Activated CD4-positive, alpha-beta T cell treated with anti-CD3 and anti-CD28 coated beads for 36 hours (primary cell): ENCODE measurements around the gene SLC11A1. TPM values are rescaled to one million over a fixed set of nuclear protein-coding genes. Genes with fewer than 3 reads are reported as not detected.
A peak's percentile ranks its signal among the peaks of the same experiment; 100 is the strongest.

Experiments used
- ATAC-seq: fragments of 200-7000 bp; cut with Tn5 transposase; one replicate; pipeline ENCODE4 v1.10.0; 2021; ENCODE audit warnings: mild to moderate bottlenecking, moderate library complexity
- CTCF ChIA-PET: fragments of 350-600 bp; sonication (Branson Sonifier 250); formaldehyde crosslinking; loops from one replicate; lab custom pipeline; 2021; ENCODE audit warnings: antibody characterized with exemption; lab: Charles Lee
- POLR2A ChIA-PET: fragments of 350-600 bp; sonication (Branson Sonifier 250); formaldehyde crosslinking; loops from one replicate; lab custom pipeline; 2021; ENCODE audit warnings: antibody characterized with exemption, inconsistent platforms; lab: Charles Lee
- DNase-seq: peaks from one replicate; pipeline ENCODE4 v3.0.0-alpha.2; 2020
- H3K27ac Mint-ChIP-seq: one replicate; pipeline ENCODE4 v1.8.0; 2021; ENCODE audit warnings: mixed read lengths
- H3K27me3 Mint-ChIP-seq: one replicate; pipeline ENCODE4 v1.8.0; 2021; ENCODE audit warnings: mixed read lengths
- H3K36me3 Mint-ChIP-seq: one replicate; pipeline ENCODE4 v1.8.0; 2021; ENCODE audit warnings: low read depth, mixed read lengths
- H3K4me1 Mint-ChIP-seq: one replicate; pipeline ENCODE4 v1.8.0; 2021; ENCODE audit warnings: mixed read lengths
- H3K4me3 Mint-ChIP-seq: one replicate; pipeline ENCODE4 v1.8.0; 2021; ENCODE audit warnings: mild to moderate bottlenecking, moderate library complexity, mixed read lengths
- H3K9me3 Mint-ChIP-seq: one replicate; pipeline ENCODE4 v1.8.0; 2021; ENCODE audit warnings: low read depth, mixed read lengths
- intact Hi-C, 2 experiments: fragments of 100-400 bp; cut with DNase I in 1 of 2; cut with micrococcal nuclease in 1 of 2; formaldehyde crosslinking; loops; one replicate each; pipeline versions ENCODE4 v1.14.2 to v1.15.1; 2022 to 2024; cut with DNase I, micrococcal nuclease
- total RNA-seq, 2 experiments: library from RNA; stranded (reverse); gene quantifications; one replicate each; pipeline ENCODE4 v1.2.3, GENCODE V29; 2021

SLC11A1 gene
- total RNA-seq, 2 experiments from 2014 or later: 0.05 to 0.09 TPM

- POLR2A ChIA-PET: interaction anchor here (1.1 kb wide), 1 partner anchor 114 kb away, joined by 5 read pairs; no protein-coding TSS in a partner anchor
- ATAC-seq (no peak), DNase-seq (peak; percentile 57)
- no peaks in the 10 kb centered on the region for H3K9me3 Mint-ChIP-seq
- CTCF ChIA-PET: interaction anchor here (1.2 to 1.4 kb wide), 2 partner anchors 11 to 248 kb away, joined by 3 to 4 read pairs; no protein-coding TSS in a partner anchor
- H3K27ac Mint-ChIP-seq: peak overlapping the region; percentile 86
- intact Hi-C loops: loop anchor here in 1 of 2 experiments (10.0 kb wide), 1 partner anchor 1144 kb away; the partner anchor contains the start of genes CHPF and TMEM198
- peak overlapping the region; percentile 85 for H3K4me3 Mint-ChIP-seq
- peaks cover 6% of the 10 kb centered on the region for H3K27me3 Mint-ChIP-seq
- H3K4me1 Mint-ChIP-seq: peaks cover 37% of the 10 kb centered on the region
- H3K36me3 Mint-ChIP-seq: peaks cover 16% of the 10 kb centered on the region
These were observed 18.3 kb downstream of the SLC11A1 start for GRCh38 chr2:218400167-218400929.

GRCh38 chr2:218400930-218401881 lies 19.1 kb downstream of the SLC11A1 start:
- Mint-ChIP-seq H3K36me3 (peaks cover 19% of the 10 kb centered on the region), H3K9me3 (no peaks in the 10 kb centered on the region), H3K27ac (no peak overlapping the region), H3K27me3 (peaks cover 6% of the 10 kb centered on the region), H3K4me3 (peak overlapping the region; percentile 85), H3K4me1 (peaks cover 41% of the 10 kb centered on the region)
- no peak for ATAC-seq
- no peak for DNase-seq
- ChIA-PET POLR2A (interaction anchor here (0.6 kb wide), 1 partner anchor 455 kb away, joined by 3 read pairs; no protein-coding TSS in a partner anchor), CTCF (interaction anchor here (0.9 to 1.4 kb wide), 2 partner anchors 247 to 600 kb away, joined by 3 to 4 read pairs; no protein-coding TSS in a partner anchor)
- intact Hi-C loops: loop anchor here in 1 of 2 experiments (10.0 kb wide), 1 partner anchor 1144 kb away; the partner anchor contains the start of genes CHPF and TMEM198

GRCh38 chr2:218401890-218402289 lies 19.8 kb downstream of the SLC11A1 start:
- no peak for ATAC-seq

GRCh38 chr2:218402491-218402901 lies 20.4 kb downstream of the SLC11A1 start:
- H3K27ac Mint-ChIP-seq: no peak overlapping the region
- ATAC-seq (no peak), DNase-seq (no peak)
- H3K27me3 Mint-ChIP-seq: peaks cover 5% of the 10 kb centered on the region
- H3K4me1 Mint-ChIP-seq: peaks cover 39% of the 10 kb centered on the region
- POLR2A ChIA-PET: no interaction called here
- intact Hi-C loops: loop anchor here in 1 of 2 experiments (10.0 kb wide), 1 partner anchor 1142 kb away; the partner anchor contains the start of genes CHPF and TMEM198
- H3K9me3 Mint-ChIP-seq: no peaks in the 10 kb centered on the region
- H3K36me3 Mint-ChIP-seq: peaks cover 19% of the 10 kb centered on the region
- no peak overlapping the region for H3K4me3 Mint-ChIP-seq
- CTCF ChIA-PET: no interaction called here

More at GRCh38 chr2:218401890-218402289, 19.8 kb downstream of the SLC11A1 start:
- intact Hi-C loops: loop anchor here in 1 of 2 experiments (10.0 kb wide), 1 partner anchor 1143 kb away; the partner anchor contains the start of genes CHPF and TMEM198
- ChIA-PET CTCF (interaction anchor here (0.9 kb wide), 1 partner anchor 600 kb away, joined by 3 read pairs; no protein-coding TSS in a partner anchor), POLR2A (interaction anchor here (0.6 kb wide), 1 partner anchor 454 kb away, joined by 3 read pairs; no protein-coding TSS in a partner anchor)
- Mint-ChIP-seq H3K27me3 (peaks cover 5% of the 10 kb centered on the region), H3K4me1 (peaks cover 40% of the 10 kb centered on the region), H3K9me3 (no peaks in the 10 kb centered on the region), H3K36me3 (peaks cover 19% of the 10 kb centered on the region), H3K4me3 (peak overlapping the region; percentile 85), H3K27ac (no peak overlapping the region)
- no peak for DNase-seq

- CTCF ChIA-PET: interaction anchor here (0.8 kb wide), 1 partner anchor 859 kb away, joined by 3 read pairs; no protein-coding TSS in a partner anchor
These were observed 20.9 kb downstream of the SLC11A1 start for GRCh38 chr2:218402911-218403411.

GRCh38 chr2:218403810-218404209 lies 21.7 kb downstream of the SLC11A1 start:
- no peak overlapping the region for H3K27ac Mint-ChIP-seq
- no peak for DNase-seq
- no peak for ATAC-seq
- H3K4me1 Mint-ChIP-seq: peaks cover 40% of the 10 kb centered on the region
- POLR2A ChIA-PET: interaction anchor here (1.1 kb wide), 1 partner anchor 113 kb away, joined by 4 read pairs; no protein-coding TSS in a partner anchor
- H3K9me3 Mint-ChIP-seq: no peaks in the 10 kb centered on the region
- CTCF ChIA-PET: interaction anchor here (0.6 to 1.0 kb wide), 3 partner anchors 9 to 858 kb away, joined by 3 to 7 read pairs (median 3); no protein-coding TSS in a partner anchor
- no peak overlapping the region for H3K4me3 Mint-ChIP-seq
- peaks cover 19% of the 10 kb centered on the region for H3K36me3 Mint-ChIP-seq
- intact Hi-C loops: loop anchor here in 1 of 2 experiments (10.0 kb wide), 1 partner anchor 1141 kb away; the partner anchor contains the start of genes CHPF and TMEM198
- peaks cover 5% of the 10 kb centered on the region for H3K27me3 Mint-ChIP-seq

More at GRCh38 chr2:218402911-218403411, 20.9 kb downstream of the SLC11A1 start:
- DNase-seq (no peak), ATAC-seq (no peak)
- POLR2A ChIA-PET: no interaction called here
- peaks cover 19% of the 10 kb centered on the region for H3K36me3 Mint-ChIP-seq
- H3K27ac Mint-ChIP-seq: no peak overlapping the region
- intact Hi-C loops: loop anchor here in 1 of 2 experiments (10.0 kb wide), 1 partner anchor 1142 kb away; the partner anchor contains the start of genes CHPF and TMEM198
- H3K4me3 Mint-ChIP-seq: no peak overlapping the region
- no peaks in the 10 kb centered on the region for H3K9me3 Mint-ChIP-seq
- peaks cover 2% of the 10 kb centered on the region for H3K27me3 Mint-ChIP-seq
- H3K4me1 Mint-ChIP-seq: peaks cover 38% of the 10 kb centered on the region

- CTCF ChIA-PET: interaction anchor here (0.7 to 1.0 kb wide), 3 partner anchors 61 to 575 kb away, joined by 3 to 7 read pairs (median 3); no protein-coding TSS in a partner anchor
- Mint-ChIP-seq H3K36me3 (peaks cover 19% of the 10 kb centered on the region), H3K27ac (no peak overlapping the region), H3K4me3 (no peak overlapping the region), H3K27me3 (peaks cover 5% of the 10 kb centered on the region), H3K9me3 (no peaks in the 10 kb centered on the region), H3K4me1 (peaks cover 40% of the 10 kb centered on the region)
- POLR2A ChIA-PET: interaction anchor here (1.1 kb wide), 1 partner anchor 114 kb away, joined by 4 read pairs; no protein-coding TSS in a partner anchor
- ATAC-seq: no peak
- intact Hi-C loops: loop anchor here in 1 of 2 experiments (5.0 to 10.0 kb wide), 3 partner anchors 268 to 1140 kb away; partner anchors contain the start of genes CHPF, RNF25, STK36 and TMEM198
- no peak for DNase-seq
These were observed 22.4 kb downstream of the SLC11A1 start for GRCh38 chr2:218404351-218405085.

- Mint-ChIP-seq H3K9me3 (no peaks in the 10 kb centered on the region), H3K4me3 (peak overlapping the region; percentile 74), H3K27me3 (peaks cover 5% of the 10 kb centered on the region), H3K4me1 (peaks cover 40% of the 10 kb centered on the region), H3K27ac (peak overlapping the region; percentile 79), H3K36me3 (peaks cover 18% of the 10 kb centered on the region)
- ChIA-PET CTCF (interaction anchor here (0.7 to 1.0 kb wide), 3 partner anchors 61 to 575 kb away, joined by 3 to 7 read pairs (median 3); no protein-coding TSS in a partner anchor), POLR2A (interaction anchor here (1.1 kb wide), 1 partner anchor 115 kb away, joined by 4 read pairs; no protein-coding TSS in a partner anchor)
- ATAC-seq (no peak), DNase-seq (no peak)
- intact Hi-C loops: loop anchor here in 1 of 2 experiments (5.0 to 10.0 kb wide), 3 partner anchors 267 to 1140 kb away; partner anchors contain the start of genes CHPF, RNF25, STK36 and TMEM198
These were observed 23.1 kb downstream of the SLC11A1 start for GRCh38 chr2:218405086-218405745.

- POLR2A ChIA-PET: no interaction called here
- H3K27ac Mint-ChIP-seq: peak overlapping the region; percentile 79
- intact Hi-C loops: loop anchor here (1.0 to 10.0 kb wide), 13 partner anchors 9 to 1139 kb away; partner anchors contain the start of genes CNOT9 (in 2 of the 2), USP37 (in 2 of the 2), AAMP (in 1 of the 2) and BCS1L (in 1 of the 2)
- peaks cover 40% of the 10 kb centered on the region for H3K4me1 Mint-ChIP-seq
- peaks cover 18% of the 10 kb centered on the region for H3K36me3 Mint-ChIP-seq
- no peaks in the 10 kb centered on the region for H3K9me3 Mint-ChIP-seq
- peak; percentile 0 for ATAC-seq
- peak; percentile 50 for DNase-seq
- peak overlapping the region; percentile 74 for H3K4me3 Mint-ChIP-seq
- CTCF ChIA-PET: no interaction called here
- H3K27me3 Mint-ChIP-seq: peaks cover 5% of the 10 kb centered on the region
These were observed 23.7 kb downstream of the SLC11A1 start for GRCh38 chr2:218405746-218406208.
